SU-DHL-6 (cell line): ENCODE data around the gene C13orf42.

Source experiments
- CTCF ChIP-seq: fragments of 200-600 bp; sonication (generic); IDR thresholded peaks from one replicate; pipeline ENCODE4 v1.5.1; 2017; ENCODE audit warnings: antibody characterized with exemption, mild to moderate bottlenecking, low read length, moderate library complexity; ENCODE audit not compliant: insufficient read depth, poor library complexity, severe bottlenecking
- EZH2phosphoT487 ChIP-seq: fragments of 200-600 bp; sonication (generic), shearing (Covaris generic); conservative IDR thresholded peaks from 2 replicates; pipeline ENCODE4 v1.6.1; 2018; ENCODE audit warnings: mild to moderate bottlenecking, antibody characterized with exemption, low read length, moderate library complexity, mixed read lengths

- TF ChIP-seq CTCF: no peak
- TF ChIP-seq EZH2phosphoT487: no peak
Observed at GRCh38 chr13:51113186-51113881, 2.3 kb upstream of the C13orf42 start.
